Measurements from ENCODE around the gene PMF1.

Gene PMF1

GRCh38 chr1:156165083-156165482, 47.7 kb upstream of the PMF1 start:
- Histone ChIP-seq H4K20me1 (ENCODE audit: insufficient read depth, low read length) (no peaks in the 10 kb centered on the region), H3K27me3 (ENCODE audit: insufficient read depth, low read length) (no peaks in the 10 kb centered on the region), H3K9ac (ENCODE audit: low read length) (no peak overlapping the region), H3K27ac (ENCODE audit: low read depth, low read length, poor library complexity, severe bottlenecking) (no peak overlapping the region), H3K36me3 (ENCODE audit: insufficient read depth, low read length) (peaks cover 45% of the 10 kb centered on the region), H3K9me3 (ENCODE audit: low read length) (no peaks in the 10 kb centered on the region), H3K9me2 (ENCODE audit: low read depth, low read length) (no peaks in the 10 kb centered on the region), H2AFZ (ENCODE audit: low read length) (no peak overlapping the region), H3K79me2 (ENCODE audit: insufficient read depth, low read length) (no peaks in the 10 kb centered on the region), H3K4me3 (ENCODE audit: low read depth, low read length, poor library complexity, severe bottlenecking) (no peak overlapping the region), H3F3A (ENCODE audit: insufficient read depth, low read length) (no peaks in the 10 kb centered on the region), H3K4me1 (ENCODE audit: insufficient read depth, low read length, severe bottlenecking) (peaks cover 8% of the 10 kb centered on the region), H3K4me2 (ENCODE audit: low read length) (no peak overlapping the region)
- TF ChIP-seq CTCF (IDR thresholded peaks at IDR 0.05; ENCODE audit: low read length) (no peak), EZH2 (IDR thresholded peaks at IDR 0.05; ENCODE audit: borderline replicate concordance, low read length) (no peak)

GRCh38 chr1:156167536-156167935, 45.3 kb upstream of the PMF1 start:
- Histone ChIP-seq H4K20me1 (ENCODE audit: insufficient read depth, low read length) (no peaks in the 10 kb centered on the region), H3K4me1 (ENCODE audit: insufficient read depth, low read length, severe bottlenecking) (no peaks in the 10 kb centered on the region), H3K79me2 (ENCODE audit: insufficient read depth, low read length) (no peaks in the 10 kb centered on the region), H3K9me2 (ENCODE audit: low read depth, low read length) (no peaks in the 10 kb centered on the region), H3K36me3 (ENCODE audit: insufficient read depth, low read length) (peaks cover 35% of the 10 kb centered on the region), H2AFZ (ENCODE audit: low read length) (no peak overlapping the region), H3K9ac (ENCODE audit: low read length) (no peak overlapping the region), H3K27me3 (ENCODE audit: insufficient read depth, low read length) (no peaks in the 10 kb centered on the region), H3K27ac (ENCODE audit: low read depth, low read length, poor library complexity, severe bottlenecking) (no peak overlapping the region), H3K4me2 (ENCODE audit: low read length) (no peak overlapping the region), H3K4me3 (ENCODE audit: low read depth, low read length, poor library complexity, severe bottlenecking) (no peak overlapping the region), H3F3A (ENCODE audit: insufficient read depth, low read length) (no peaks in the 10 kb centered on the region), H3K9me3 (ENCODE audit: low read length) (no peaks in the 10 kb centered on the region)
- TF ChIP-seq CTCF (IDR thresholded peaks at IDR 0.05; ENCODE audit: low read length), result no peak
- no peak for TF ChIP-seq EZH2 (IDR thresholded peaks at IDR 0.05; ENCODE audit: borderline replicate concordance, low read length)

- Histone ChIP-seq H3K4me2 (ENCODE audit: low read length) (no peak overlapping the region), H3K9me2 (ENCODE audit: low read depth, low read length) (no peaks in the 10 kb centered on the region), H2AFZ (ENCODE audit: low read length) (no peak overlapping the region), H3K9ac (ENCODE audit: low read length) (no peak overlapping the region), H4K20me1 (ENCODE audit: insufficient read depth, low read length) (no peaks in the 10 kb centered on the region), H3F3A (ENCODE audit: insufficient read depth, low read length) (no peaks in the 10 kb centered on the region), H3K4me1 (ENCODE audit: insufficient read depth, low read length, severe bottlenecking) (no peaks in the 10 kb centered on the region), H3K27me3 (ENCODE audit: insufficient read depth, low read length) (no peaks in the 10 kb centered on the region), H3K79me2 (ENCODE audit: insufficient read depth, low read length) (no peaks in the 10 kb centered on the region), H3K4me3 (ENCODE audit: low read depth, low read length, poor library complexity, severe bottlenecking) (no peak overlapping the region), H3K27ac (ENCODE audit: low read depth, low read length, poor library complexity, severe bottlenecking) (no peak overlapping the region), H3K36me3 (ENCODE audit: insufficient read depth, low read length) (peaks cover 47% of the 10 kb centered on the region), H3K9me3 (ENCODE audit: low read length) (no peaks in the 10 kb centered on the region)
- TF ChIP-seq EZH2 (IDR thresholded peaks at IDR 0.05; ENCODE audit: borderline replicate concordance, low read length) (no peak), CTCF (IDR thresholded peaks at IDR 0.05; ENCODE audit: low read length) (peak; percentile 10; the same call in 1 of the 2 replicates)
Measured at GRCh38 chr1:156172696-156173470, 39.9 kb upstream of the PMF1 start.

Measured in OCI-LY1 (cell line).